Measurements from ENCODE around the gene SHROOM4.

- no peak for TF ChIP-seq ZNF670 (CRISPR knock-in tag; IDR thresholded peaks at IDR 0.05; ENCODE audit: borderline replicate concordance)
- no peak for TF ChIP-seq ZNF280B (CRISPR knock-in tag; IDR thresholded peaks at IDR 0.05; ENCODE audit: borderline replicate concordance)
- TF ChIP-seq ZNF331 (CRISPR knock-in tag; IDR thresholded peaks at IDR 0.05) = no peak
- TF ChIP-seq ATF7 (IDR thresholded peaks at IDR 0.05) = no peak
- no peak for TF ChIP-seq ATF7 (CRISPR knock-in tag; IDR thresholded peaks at IDR 0.05)
- no peak for TF ChIP-seq ZFX (CRISPR knock-in tag; IDR thresholded peaks at IDR 0.05; ENCODE audit: low read depth)
Measured at GRCh38 chrX:50798783-50799182, 15.2 kb downstream of the SHROOM4 start.

Data from HepG2 (cell line).